H1 (cell line): Measurements from ENCODE around the gene BARHL2. TPM values are rescaled to one million over a fixed set of nuclear protein-coding genes. Genes with fewer than 3 reads are reported as not detected.

ENCODE experiments used
- EZH2 ChIP-seq: fragments of 200-600 bp; sonication (generic); IDR thresholded peaks from 2 replicates; pipeline ENCODE4 v1.7.1; 2012; ENCODE audit warnings: low read depth, mild to moderate bottlenecking, moderate library complexity, low read length, inconsistent platforms; ENCODE audit not compliant: severe bottlenecking
- POLR2AphosphoS5 ChIP-seq: IDR thresholded peaks from 2 replicates; pipeline ENCODE4 v1.6.1; 2011; ENCODE audit warnings: low read depth, low read length
- SUZ12 ChIP-seq: fragments of 200-600 bp; sonication (generic); IDR thresholded peaks from 2 replicates; pipeline ENCODE4 v1.6.1; 2012; ENCODE audit warnings: mild to moderate bottlenecking, inconsistent platforms, low read length, moderate library complexity, mixed read lengths
- TEAD4 ChIP-seq: IDR thresholded peaks from 2 replicates; pipeline ENCODE4 v1.6.1; 2012; ENCODE audit warnings: low read depth, low read length, inconsistent platforms, mixed read lengths
- polyA plus RNA-seq, 7 experiments: library from polyadenylated mRNA; depleted of rRNA in 3 of 7; stranded (reverse) in 5 of 7; unstranded in 2 of 7; fragments of >200 nt in 5 of 7; fragments of 200-250 nt in 2 of 7; gene quantifications; 1 replicate in 5 of 7; 2 replicates in 1 of 7; 4 replicates in 1 of 7; pipeline versions ENCODE4 v1.2.1 to v1.2.3, GENCODE V29; 2011 to 2013; ENCODE audit warnings: missing spikeins in 2 of 7, mixed read lengths in 2 of 7
- total RNA-seq: library from RNA; stranded (reverse); fragmentation: NEBNext Ultra II Directional; extraction: Animal tissue kit (Norgen Biotek cat#: 25700); gene quantifications from 2 replicates; pipeline ENCODE4 v1.2.1, GENCODE V29; 2021

Gene BARHL2
- total and polyA plus RNA-seq, 2 of the 8 experiments (the other 6 are each of a cell fraction or from before 2014, with no cell fraction given), result 0.15 TPM; not detected in 1

GRCh38 chr1:90706437-90707362 lies 10.4 kb downstream of the BARHL2 start (continued):
- peak; percentile 84 for TF ChIP-seq SUZ12
- TF ChIP-seq POLR2AphosphoS5, result no peak
- peak; percentile 86 for TF ChIP-seq EZH2
- TF ChIP-seq TEAD4, result no peak
